Progenitor cell of endocrine pancreas (in vitro differentiated cells): ENCODE data around the gene LIPK. TPM values are rescaled to one million over a fixed set of nuclear protein-coding genes. Genes with fewer than 3 reads are reported as not detected.

Experiments
- DNase-seq: peaks from one replicate; pipeline ENCODE4 v3.0.0; 2021; ENCODE audit warnings: low spot score; ENCODE audit not compliant: unreplicated experiment
- H3K27ac Mint-ChIP-seq: 2 replicates; pipeline ENCODE4 v1.8.0; 2021; ENCODE audit warnings: mild to moderate bottlenecking, moderate library complexity, mixed read lengths
- H3K27me3 Mint-ChIP-seq: 2 replicates; pipeline ENCODE4 v1.8.0; 2021; ENCODE audit warnings: mixed read lengths
- H3K36me3 Mint-ChIP-seq: 2 replicates; pipeline ENCODE4 v1.8.0; 2022; ENCODE audit warnings: mixed read lengths; ENCODE audit not compliant: insufficient read depth
- H3K4me1 Mint-ChIP-seq: 2 replicates; pipeline ENCODE4 v1.8.0; 2021; ENCODE audit warnings: low read depth, mixed read lengths
- H3K4me3 Mint-ChIP-seq: 2 replicates; pipeline ENCODE4 v1.8.0; 2021; ENCODE audit warnings: low read depth, mild to moderate bottlenecking, moderate library complexity, mixed read lengths
- H3K9me3 Mint-ChIP-seq: 2 replicates; pipeline ENCODE4 v1.8.0; 2021; ENCODE audit warnings: low read depth, mixed read lengths
- long read RNA-seq: library from polyadenylated mRNA; unstranded; transcript quantifications from one replicate; pipeline ENCODE4 v2.0.0, GENCODE V29; 2020
- total RNA-seq: library from RNA; stranded (reverse); gene quantifications from 2 replicates; pipeline ENCODE4 v1.2.1, GENCODE V29; 2021
- TF ChIP-seq, protein P1 (sequence below): fragments of 200-600 bp; sonication (generic); IDR thresholded peaks from one replicate; pipeline ENCODE4 v1.5.0; 2021; ENCODE audit warnings: antibody characterized with exemption, mild to moderate bottlenecking; ENCODE audit not compliant: unreplicated experiment

The LIPK gene, protein sequence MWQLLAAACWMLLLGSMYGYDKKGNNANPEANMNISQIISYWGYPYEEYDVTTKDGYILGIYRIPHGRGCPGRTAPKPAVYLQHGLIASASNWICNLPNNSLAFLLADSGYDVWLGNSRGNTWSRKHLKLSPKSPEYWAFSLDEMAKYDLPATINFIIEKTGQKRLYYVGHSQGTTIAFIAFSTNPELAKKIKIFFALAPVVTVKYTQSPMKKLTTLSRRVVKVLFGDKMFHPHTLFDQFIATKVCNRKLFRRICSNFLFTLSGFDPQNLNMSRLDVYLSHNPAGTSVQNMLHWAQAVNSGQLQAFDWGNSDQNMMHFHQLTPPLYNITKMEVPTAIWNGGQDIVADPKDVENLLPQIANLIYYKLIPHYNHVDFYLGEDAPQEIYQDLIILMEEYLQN
- total RNA-seq: not detected in 2 replicates
- long read RNA-seq: 0 reads

DNA sequence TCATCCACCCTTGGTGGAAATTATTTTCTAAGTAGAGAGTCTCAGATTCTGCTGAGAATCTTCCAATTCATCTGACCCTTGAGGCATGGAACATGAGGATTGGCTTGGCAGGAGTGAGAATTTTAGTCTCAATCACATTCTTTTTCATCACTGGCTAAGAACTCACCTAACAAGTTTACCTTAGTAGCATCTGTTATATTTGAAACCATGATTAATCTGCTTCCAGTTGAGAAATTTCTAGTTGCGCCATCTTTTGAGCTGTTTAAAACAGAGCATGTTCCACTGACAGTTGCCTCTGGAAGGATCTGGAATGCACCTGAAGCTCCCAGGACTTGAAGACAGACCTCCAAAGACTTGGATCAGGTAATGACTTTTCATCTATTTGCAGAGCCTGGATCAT lies at the start of gene LIPK:
LIPK (plus strand) TSS at position 292 of the 400 bp plus-strand sequence. CDS start 18,295 bp downstream, outside the sequence.
- no peaks in the 10 kb centered on the region for H3K36me3 Mint-ChIP-seq
- H3K9me3 Mint-ChIP-seq: no peaks in the 10 kb centered on the region
- DNase-seq: no peak
- H3K27me3 Mint-ChIP-seq: no peaks in the 10 kb centered on the region
- TF ChIP-seq, protein P1, sequence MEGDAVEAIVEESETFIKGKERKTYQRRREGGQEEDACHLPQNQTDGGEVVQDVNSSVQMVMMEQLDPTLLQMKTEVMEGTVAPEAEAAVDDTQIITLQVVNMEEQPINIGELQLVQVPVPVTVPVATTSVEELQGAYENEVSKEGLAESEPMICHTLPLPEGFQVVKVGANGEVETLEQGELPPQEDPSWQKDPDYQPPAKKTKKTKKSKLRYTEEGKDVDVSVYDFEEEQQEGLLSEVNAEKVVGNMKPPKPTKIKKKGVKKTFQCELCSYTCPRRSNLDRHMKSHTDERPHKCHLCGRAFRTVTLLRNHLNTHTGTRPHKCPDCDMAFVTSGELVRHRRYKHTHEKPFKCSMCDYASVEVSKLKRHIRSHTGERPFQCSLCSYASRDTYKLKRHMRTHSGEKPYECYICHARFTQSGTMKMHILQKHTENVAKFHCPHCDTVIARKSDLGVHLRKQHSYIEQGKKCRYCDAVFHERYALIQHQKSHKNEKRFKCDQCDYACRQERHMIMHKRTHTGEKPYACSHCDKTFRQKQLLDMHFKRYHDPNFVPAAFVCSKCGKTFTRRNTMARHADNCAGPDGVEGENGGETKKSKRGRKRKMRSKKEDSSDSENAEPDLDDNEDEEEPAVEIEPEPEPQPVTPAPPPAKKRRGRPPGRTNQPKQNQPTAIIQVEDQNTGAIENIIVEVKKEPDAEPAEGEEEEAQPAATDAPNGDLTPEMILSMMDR: no peak
- no peak within 1 kb of the TSS for H3K27ac Mint-ChIP-seq
- no peak within 1 kb of the TSS for H3K4me3 Mint-ChIP-seq
- peaks cover 7% of the 10 kb centered on the region for H3K4me1 Mint-ChIP-seq

DNA sequence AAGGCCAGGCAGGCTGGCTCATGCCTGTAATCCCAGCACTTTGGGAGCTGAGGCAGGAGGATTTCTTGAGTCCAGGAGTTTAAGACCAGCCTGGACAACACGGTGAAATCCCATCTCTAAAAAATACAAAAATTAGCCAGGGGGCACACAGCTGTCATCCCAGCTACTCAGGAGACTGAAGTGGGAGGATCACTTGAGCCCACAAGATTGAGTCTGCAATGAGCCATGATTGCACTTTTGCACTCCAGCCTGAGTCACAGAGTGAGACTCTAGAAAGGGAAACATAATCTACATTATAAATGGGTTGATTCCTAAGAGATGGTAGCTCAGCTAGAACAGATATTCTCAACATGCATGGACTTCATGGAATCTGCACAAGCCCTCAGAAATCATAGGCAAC lies 48.1 kb upstream of the LIPK start:
- no peaks in the 10 kb centered on the region for H3K9me3 Mint-ChIP-seq
- TF ChIP-seq, protein P1: no peak
- H3K36me3 Mint-ChIP-seq: no peaks in the 10 kb centered on the region
- no peak overlapping the region for H3K4me3 Mint-ChIP-seq
- DNase-seq: no peak
- H3K4me1 Mint-ChIP-seq: no peaks in the 10 kb centered on the region
- H3K27ac Mint-ChIP-seq: no peak overlapping the region
- peaks cover 7% of the 10 kb centered on the region for H3K27me3 Mint-ChIP-seq

DNA sequence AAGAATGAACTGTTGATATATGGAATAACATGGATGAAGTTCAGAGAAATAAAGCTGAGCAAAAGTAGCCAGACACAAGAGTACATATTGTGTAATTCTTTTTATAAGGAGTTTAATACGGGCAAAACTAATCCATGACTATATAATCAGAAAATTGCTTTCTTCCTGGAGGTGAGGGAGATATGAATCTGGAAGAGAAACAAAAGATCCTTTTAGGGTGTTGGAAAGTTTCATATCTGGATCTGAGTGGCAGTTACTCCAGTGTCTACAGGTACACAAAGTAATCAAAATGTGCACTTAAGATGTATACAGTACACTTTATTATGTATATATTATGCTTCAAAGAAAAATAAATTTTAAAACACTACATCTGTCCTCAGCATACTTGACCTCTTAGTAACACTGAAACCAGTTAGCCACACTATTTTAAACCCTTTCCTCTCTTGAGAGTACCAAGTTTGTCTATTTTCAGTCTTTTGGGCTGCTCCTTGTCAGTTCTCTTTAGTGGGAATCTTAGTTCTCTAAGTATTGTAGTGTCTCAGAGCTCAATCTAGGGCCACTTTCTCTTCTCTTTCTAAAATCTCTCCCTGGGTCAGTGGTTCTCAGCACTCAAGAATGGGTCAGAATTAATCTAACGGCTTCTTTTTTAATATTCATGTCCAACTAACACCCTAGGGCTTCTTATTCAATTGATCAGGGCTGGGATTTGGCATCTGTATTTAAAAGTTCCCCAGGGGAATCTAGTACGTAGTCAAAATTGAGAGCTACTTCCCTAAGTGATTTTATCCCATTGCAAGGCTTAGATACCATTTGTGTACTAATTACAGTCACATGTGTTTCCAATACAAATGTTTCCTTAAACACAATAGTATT lies 46.1 kb upstream of the LIPK start:
- Mint-ChIP-seq H3K4me1 (no peaks in the 10 kb centered on the region), H3K27ac (no peak overlapping the region), H3K27me3 (peaks cover 7% of the 10 kb centered on the region), H3K36me3 (no peaks in the 10 kb centered on the region), H3K4me3 (no peak overlapping the region), H3K9me3 (no peaks in the 10 kb centered on the region)
- no peak for DNase-seq
- TF ChIP-seq, protein P1: no peak

DNA sequence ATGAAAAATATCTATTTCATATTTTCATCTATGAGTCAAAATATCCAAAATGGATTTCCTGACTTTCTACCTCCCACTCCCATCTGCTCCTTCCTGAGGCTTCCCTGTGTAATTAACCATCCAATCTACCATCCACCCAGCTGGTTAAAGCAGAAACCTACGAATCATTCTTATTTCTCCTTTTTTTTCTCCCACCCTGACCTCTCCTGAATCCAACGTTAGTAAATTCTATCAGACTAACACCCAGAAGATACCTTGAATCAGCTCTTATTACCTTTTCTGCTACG lies 45.5 kb upstream of the LIPK start:
- Mint-ChIP-seq H3K4me1 (no peaks in the 10 kb centered on the region), H3K9me3 (no peaks in the 10 kb centered on the region), H3K27me3 (peaks cover 7% of the 10 kb centered on the region), H3K27ac (no peak overlapping the region), H3K4me3 (no peak overlapping the region), H3K36me3 (no peaks in the 10 kb centered on the region)
- TF ChIP-seq, protein P1: no peak
- DNase-seq: no peak

DNA sequence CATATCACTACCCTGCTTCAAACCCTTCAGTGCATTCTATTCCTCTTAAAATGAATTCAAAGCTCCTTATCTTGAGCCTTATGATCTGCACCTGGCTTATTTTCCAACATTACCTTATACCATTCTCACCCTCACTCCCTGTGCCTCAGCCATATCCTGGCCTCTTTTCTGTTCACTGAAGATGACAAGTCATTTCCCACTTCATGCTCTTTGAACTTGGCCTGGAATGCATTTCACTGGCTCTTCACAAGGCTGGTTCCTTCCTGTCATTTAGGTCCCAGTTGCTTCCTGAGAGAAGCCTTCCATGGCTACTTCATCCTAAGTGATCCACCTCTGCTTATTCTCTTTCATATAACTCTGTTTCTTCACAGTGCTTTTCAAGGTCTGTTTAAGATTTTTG lies 45.0 kb upstream of the LIPK start:
- no peak overlapping the region for H3K27ac Mint-ChIP-seq

More for the DNA sequence above, 45.0 kb upstream of the LIPK start:
- Mint-ChIP-seq H3K4me1 (no peaks in the 10 kb centered on the region), H3K9me3 (no peaks in the 10 kb centered on the region), H3K4me3 (no peak overlapping the region), H3K36me3 (no peaks in the 10 kb centered on the region), H3K27me3 (peaks cover 7% of the 10 kb centered on the region)
- TF ChIP-seq, protein P1: no peak
- no peak for DNase-seq
